H1 (cell line): ENCODE data around the gene MARK3.
A peak's percentile ranks its signal among the peaks of the same experiment; 100 is the strongest.

Experiments used
- CEBPB ChIP-seq: IDR thresholded peaks from 2 replicates; pipeline ENCODE4 v1.6.1; 2012; ENCODE audit warnings: low read depth, low read length
- CREB1 ChIP-seq: IDR thresholded peaks from 2 replicates; pipeline ENCODE4 v1.6.1; 2012; ENCODE audit warnings: inconsistent platforms
- EP300 ChIP-seq, 2 experiments: IDR thresholded peaks; 1 replicate in 1 of 2; 2 replicates in 1 of 2; pipeline ENCODE4 v1.6.1; 2011 to 2012; ENCODE audit warnings: low read depth in 2 of 2, low read length in 2 of 2, mild to moderate bottlenecking in 2 of 2, borderline replicate concordance in 1 of 2, inconsistent platforms in 1 of 2, moderate library complexity in 1 of 2
- GTF2F1 ChIP-seq: IDR thresholded peaks from 2 replicates; pipeline ENCODE4 v1.6.1; 2012; ENCODE audit warnings: low read depth, low read length, improper control_type of control experiment, borderline replicate concordance
- JUND ChIP-seq: IDR thresholded peaks from 2 replicates; pipeline ENCODE4 v1.6.1; 2011; ENCODE audit warnings: mild to moderate bottlenecking, improper control_type of control experiment, low read length
- MAX ChIP-seq: IDR thresholded peaks from 2 replicates; pipeline ENCODE4 v1.6.1; 2012; ENCODE audit warnings: inconsistent platforms
- POLR2A ChIP-seq, 2 experiments: IDR thresholded peaks; 1 replicate in 1 of 2; 2 replicates in 1 of 2; pipeline ENCODE4 v1.6.1; 2011; ENCODE audit warnings: low read depth in 2 of 2, low read length in 2 of 2, mild to moderate bottlenecking in 2 of 2; ENCODE audit errors: control extremely low read depth in 1 of 2
- POLR2AphosphoS5 ChIP-seq: IDR thresholded peaks from 2 replicates; pipeline ENCODE4 v1.6.1; 2011; ENCODE audit warnings: low read depth, low read length
- POU5F1 ChIP-seq: IDR thresholded peaks from 2 replicates; pipeline ENCODE4 v1.6.1; 2011; ENCODE audit warnings: low read depth, mild to moderate bottlenecking, low read length, moderate library complexity
- RNF2 ChIP-seq: fragments of 200-900, 300-1000 bp; sonication (generic); IDR thresholded peaks from 2 replicates; pipeline ENCODE4 v1.7.1; 2016; ENCODE audit warnings: borderline replicate concordance, low read depth, mild to moderate bottlenecking, antibody characterized with exemption, low read length; ENCODE audit not compliant: poor library complexity, severe bottlenecking; ENCODE audit errors: missing control alignments
- RXRA ChIP-seq: IDR thresholded peaks from 2 replicates; pipeline ENCODE4 v1.6.1; 2011; ENCODE audit warnings: low read depth, mild to moderate bottlenecking, low read length, moderate library complexity; ENCODE audit not compliant: insufficient read depth
- SP1 ChIP-seq: IDR thresholded peaks from 2 replicates; pipeline ENCODE4 v1.6.1; 2011; ENCODE audit warnings: low read depth, low read length
- TBP ChIP-seq: IDR thresholded peaks from 2 replicates; pipeline ENCODE4 v1.6.1; 2011; ENCODE audit warnings: low read depth, low read length, improper control_type of control experiment
- TF ChIP-seq, protein P1 (sequence below), 3 experiments: IDR thresholded peaks; 1 replicate in 2 of 3; 2 replicates in 1 of 3; pipeline versions ENCODE4 v1.5.1 to v1.6.1; 2011; ENCODE audit warnings: low read length in 3 of 3, mild to moderate bottlenecking in 3 of 3, inconsistent platforms in 2 of 3, low read depth in 1 of 3, moderate library complexity in 1 of 3; ENCODE audit not compliant: insufficient read depth in 1 of 3; ENCODE audit errors: control extremely low read depth in 1 of 3

- TF ChIP-seq SP1 (no peak), JUND (no peak), CEBPB (no peak), RXRA (no peak), CREB1 (no peak), EP300 (IDR thresholded peaks at IDR 0.05; ENCODE audit: borderline replicate concordance in 1 of 2, low read depth in 2 of 2, low read length in 2 of 2) (no peak), POU5F1 (no peak), TBP (no peak), GTF2F1 (no peak), POLR2A (IDR thresholded peaks at IDR 0.05; ENCODE audit: control extremely low read depth in 1 of 2, low read depth in 2 of 2, low read length in 2 of 2) (peak in 1 of 2 experiments; percentile 71; a peak in 1 of 3 replicates), POLR2AphosphoS5 (peak; percentile 77; the same call in 1 of the 2 replicates), MAX (0 out of 2 replicates have a peak, but pooled peaks have one; percentile 24), RNF2 (no peak)
- TF ChIP-seq, protein P1, sequence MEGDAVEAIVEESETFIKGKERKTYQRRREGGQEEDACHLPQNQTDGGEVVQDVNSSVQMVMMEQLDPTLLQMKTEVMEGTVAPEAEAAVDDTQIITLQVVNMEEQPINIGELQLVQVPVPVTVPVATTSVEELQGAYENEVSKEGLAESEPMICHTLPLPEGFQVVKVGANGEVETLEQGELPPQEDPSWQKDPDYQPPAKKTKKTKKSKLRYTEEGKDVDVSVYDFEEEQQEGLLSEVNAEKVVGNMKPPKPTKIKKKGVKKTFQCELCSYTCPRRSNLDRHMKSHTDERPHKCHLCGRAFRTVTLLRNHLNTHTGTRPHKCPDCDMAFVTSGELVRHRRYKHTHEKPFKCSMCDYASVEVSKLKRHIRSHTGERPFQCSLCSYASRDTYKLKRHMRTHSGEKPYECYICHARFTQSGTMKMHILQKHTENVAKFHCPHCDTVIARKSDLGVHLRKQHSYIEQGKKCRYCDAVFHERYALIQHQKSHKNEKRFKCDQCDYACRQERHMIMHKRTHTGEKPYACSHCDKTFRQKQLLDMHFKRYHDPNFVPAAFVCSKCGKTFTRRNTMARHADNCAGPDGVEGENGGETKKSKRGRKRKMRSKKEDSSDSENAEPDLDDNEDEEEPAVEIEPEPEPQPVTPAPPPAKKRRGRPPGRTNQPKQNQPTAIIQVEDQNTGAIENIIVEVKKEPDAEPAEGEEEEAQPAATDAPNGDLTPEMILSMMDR (IDR thresholded peaks at IDR 0.05; ENCODE audit: control extremely low read depth in 1 of 3, insufficient read depth in 1 of 3, low read depth in 1 of 3, low read length in 3 of 3), result peak in 2 of 3 experiments; percentile 84 to 97; a peak in 3 of 4 replicates
Measured at GRCh38 chr14:103518422-103519042, 133.3 kb downstream of the MARK3 start.
